GM18520 (cell line): Measurements from ENCODE around the gene FSTL3.
"Not testable (repeated sequence)": the region's sequence is repeated elsewhere in the genome, so short reads cannot be mapped to it uniquely, and the experiment has no call there.

Experiments
- ATAC-seq: cut with Tn5 transposase; IDR thresholded peaks from one replicate; pipeline ENCODE4 v1.9.1; 2021; ENCODE audit not compliant: unreplicated experiment

FSTL3 gene

DNA sequence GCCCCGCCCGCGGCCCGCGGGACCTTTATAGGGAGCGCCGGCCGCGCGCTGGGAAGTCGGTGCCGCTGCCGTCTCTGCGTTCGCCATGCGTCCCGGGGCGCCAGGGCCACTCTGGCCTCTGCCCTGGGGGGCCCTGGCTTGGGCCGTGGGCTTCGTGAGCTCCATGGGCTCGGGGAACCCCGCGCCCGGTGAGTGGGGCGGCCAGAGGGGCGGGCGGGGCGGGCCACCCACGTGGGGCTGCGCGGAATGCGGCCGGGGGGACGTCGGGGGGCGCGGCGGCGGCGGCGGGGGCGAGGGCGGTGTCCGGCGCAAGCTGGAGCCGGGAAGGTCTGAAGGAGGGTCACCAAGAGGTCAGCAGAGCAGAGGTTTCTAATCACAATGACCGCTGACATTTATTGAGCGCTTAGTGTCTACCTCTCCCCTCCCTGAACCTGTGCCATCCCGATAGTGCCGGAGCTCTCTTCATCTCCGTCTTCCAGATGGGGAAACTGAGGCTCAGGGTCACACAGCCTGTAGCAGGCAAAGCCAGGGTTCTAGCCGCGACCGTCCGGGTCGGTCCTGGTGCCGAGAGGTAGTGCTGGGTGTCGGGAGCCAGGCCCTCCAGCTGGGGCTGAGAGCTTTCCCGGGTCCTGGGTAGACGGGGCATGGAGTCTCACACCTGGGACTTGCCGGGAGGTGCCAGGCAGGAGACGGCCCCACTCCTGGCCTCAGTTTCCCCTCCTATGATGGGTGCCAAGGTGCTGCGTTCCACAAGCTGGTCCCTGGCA is at the start of gene FSTL3:
Gene FSTL3 (plus strand): TSS at position 54 of the 767 bp plus-strand sequence. CDS start 32 bp downstream, at position 86.
- no peak for ATAC-seq

DNA sequence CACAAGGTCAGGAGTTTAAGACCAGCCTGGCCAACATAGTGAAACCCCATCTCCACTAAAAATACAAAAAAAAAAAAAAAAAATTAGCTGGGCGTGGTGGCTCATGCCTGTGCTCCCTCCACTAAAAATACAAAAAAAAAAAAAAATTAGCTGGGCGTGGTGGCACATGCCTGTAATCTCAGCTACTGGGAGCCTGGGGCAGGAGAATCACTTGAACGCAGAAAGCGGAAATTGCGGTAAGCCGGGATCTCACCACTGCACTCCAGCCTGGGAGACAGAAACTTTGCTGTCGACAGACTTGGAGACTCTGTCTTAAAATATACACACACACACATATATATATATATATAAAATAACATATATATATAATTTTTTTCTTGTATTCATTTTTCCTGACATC is 49.6 kb upstream of the FSTL3 start:
- ATAC-seq: not testable (repeated sequence)

DNA sequence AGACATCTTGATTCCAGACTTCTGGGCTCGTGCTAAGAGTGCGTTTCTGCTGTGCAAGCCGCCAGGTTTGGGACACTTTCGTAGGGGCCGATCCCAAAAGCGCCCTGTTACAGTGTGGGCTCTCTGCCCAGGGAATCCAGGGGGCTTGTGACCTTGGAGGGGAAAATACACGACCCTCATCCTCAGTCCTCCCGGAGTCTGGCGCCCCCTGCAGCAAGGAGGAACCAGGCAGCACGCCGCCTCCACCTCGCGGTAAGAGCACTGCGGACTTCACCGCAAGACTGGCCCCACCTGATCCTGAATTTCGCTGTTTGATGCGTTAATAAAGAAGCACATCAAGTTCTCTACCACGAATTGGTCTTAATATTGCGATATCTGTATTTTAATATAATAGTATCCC is 48.0 kb upstream of the FSTL3 start:
- ATAC-seq: no peak

DNA sequence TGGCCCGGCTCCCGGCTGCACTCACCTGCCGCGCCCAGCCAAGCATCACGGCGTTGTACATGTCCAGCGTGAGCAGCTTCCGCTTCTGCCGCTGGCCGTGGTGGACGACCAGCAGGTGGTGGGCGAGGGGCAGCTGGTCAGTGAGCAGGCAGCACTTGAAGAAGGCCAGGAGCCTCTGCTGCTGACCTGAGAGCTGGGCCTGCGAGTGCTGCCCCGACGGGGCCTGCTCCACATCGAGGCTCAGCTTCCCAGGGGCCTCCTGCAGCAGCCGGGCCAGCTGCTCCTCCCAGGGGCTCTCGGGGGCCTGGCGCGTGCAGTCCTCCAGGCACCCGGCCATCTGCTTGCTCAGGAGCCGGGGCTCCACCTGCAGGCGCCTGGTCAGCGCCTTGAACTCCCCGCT is 46.7 kb upstream of the FSTL3 start:
- ATAC-seq: not testable (repeated sequence)

DNA sequence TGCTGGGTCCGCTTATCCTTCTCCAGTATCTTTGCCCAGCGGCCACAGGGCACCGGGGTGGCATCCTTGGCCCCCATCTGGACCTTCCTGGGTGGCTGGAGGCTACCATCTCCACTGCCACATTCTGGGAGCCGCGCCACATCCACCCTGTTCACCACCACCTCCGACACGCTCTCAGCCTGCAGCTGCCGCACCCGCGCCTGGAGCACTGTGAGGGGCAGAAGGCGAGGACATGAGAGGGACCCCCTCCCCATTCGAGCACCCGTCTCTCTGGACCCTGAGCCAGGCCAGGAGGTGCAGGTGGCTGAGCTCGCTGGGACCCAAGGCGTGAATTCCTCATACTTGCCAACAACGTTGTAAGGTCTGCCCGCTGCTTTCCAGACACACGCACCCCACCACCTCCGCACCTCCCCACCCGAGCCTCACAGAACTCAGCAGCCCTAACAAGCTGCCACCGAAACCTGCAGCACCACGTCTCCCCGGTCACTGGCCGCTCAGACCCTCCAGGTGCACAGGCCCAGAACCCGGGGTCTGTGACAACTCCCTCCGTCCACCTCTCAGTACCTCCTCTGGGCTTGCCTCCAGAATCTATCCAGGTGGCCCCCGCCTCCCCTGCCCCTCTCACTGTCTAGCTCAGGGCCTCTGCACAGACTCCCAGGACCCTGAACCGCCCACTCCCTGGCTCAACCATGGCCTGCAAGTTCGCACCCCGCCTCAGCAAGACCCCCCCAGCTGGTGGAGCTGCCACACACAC is 46.1 kb upstream of the FSTL3 start:
- ATAC-seq: no peak

DNA sequence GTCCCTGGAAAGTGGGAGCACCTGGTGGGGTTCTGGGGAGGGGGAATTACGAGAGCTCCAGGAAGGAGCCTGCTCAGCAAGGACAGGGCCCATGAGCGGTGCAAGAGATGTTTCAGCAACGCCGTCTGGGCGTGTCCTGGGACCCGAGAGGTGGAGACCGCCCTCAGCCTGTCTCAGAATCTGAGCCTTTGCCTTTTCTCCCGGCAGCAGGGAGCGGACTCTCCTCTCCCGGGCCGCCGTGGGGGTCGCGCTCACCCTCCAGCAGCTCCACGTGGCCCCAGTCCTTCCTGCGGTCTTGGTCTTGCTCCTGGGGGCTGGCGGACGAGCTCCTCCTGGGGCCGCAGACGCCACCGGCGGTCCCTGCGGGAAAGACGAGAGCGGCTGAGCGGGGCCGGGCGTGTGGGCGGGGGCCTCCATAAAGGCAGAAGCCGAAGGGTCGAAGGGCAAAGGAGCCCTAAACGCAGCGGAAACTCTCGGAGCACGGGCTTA is 43.6 kb upstream of the FSTL3 start:
- peak; percentile 2 for ATAC-seq

DNA sequence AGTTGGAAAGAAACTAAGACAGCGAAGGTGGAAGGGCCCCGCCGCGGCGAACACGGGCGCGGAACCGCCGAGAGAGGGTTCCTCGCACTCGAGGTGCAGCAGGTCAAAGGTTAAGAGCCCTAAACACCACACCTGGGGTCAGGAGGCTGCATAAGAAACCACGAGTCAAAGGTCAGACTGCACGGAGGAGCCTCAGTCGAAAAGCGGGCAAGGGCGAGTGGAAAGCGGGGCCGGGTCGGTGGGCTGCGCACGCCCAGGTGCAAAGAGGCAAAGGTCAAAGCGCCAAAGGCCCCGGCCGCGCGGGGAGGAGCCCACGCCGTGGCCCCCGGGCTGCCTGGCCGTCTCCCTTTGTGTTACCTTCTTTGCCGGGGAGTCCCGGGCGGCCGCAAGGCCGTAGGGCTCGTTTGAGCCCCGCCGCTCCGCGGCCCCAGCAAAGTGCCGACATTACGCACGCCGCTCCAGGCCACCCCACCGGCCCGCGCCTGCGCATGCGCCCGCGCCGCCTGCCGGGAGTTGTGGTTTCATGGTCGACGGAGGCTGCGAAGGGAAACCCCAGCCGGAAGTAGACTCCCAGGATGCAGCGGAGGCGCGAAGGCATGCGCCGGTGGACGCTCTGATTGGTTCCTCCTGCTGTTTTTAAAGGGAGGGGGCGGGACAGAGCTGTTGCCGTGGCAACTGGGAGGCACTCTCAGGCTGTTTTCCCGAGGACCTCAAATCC is 43.0 kb upstream of the FSTL3 start, which contains the start of gene POLRMT:
Gene POLRMT (minus strand): TSS at position 470 of the 718 bp plus-strand sequence. CDS start 25 bp downstream, at position 445.
- peak; percentile 89 for ATAC-seq

DNA sequence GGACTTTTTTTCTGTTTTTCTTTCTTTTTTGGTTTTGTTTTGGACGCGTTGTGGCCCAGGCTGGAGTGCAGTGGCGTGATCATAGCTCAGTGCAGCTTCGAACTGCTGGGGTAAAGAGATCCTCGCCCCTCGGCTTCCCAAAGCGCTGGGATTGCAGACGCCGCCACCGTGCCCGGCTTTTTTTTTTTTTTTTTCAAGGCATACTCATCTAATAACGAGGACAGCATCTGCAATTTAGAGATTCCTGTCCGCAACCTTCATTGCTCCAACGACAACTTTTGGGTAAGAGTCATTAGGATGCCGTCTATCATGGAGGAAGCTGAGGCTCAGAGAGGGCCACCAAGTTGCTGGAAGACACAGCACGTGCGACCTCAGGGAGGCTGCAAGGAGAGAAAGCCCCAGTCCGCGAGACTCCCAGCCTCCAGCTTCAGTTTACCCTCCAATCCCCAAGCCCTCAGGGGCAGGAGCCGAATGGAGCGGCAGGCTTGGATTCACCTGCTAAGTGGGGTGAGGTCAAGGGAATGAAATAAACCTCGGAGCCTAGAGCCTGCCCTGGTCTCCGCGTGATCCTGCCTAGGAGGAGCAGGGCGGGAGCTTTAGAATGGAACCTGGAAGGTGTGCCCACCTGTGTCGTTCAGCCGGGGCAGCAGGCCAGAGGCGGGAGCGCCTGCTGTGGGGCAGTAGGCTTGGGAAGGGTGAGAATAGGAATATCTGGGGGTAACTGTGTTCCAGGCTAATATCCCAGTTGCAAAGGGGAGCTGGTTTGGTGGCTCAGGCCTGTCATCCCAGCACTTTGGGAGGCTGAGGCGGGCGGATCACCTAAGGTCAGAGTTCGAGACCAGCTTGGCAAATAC is 42.2 kb upstream of the FSTL3 start:
- no peak for ATAC-seq

DNA sequence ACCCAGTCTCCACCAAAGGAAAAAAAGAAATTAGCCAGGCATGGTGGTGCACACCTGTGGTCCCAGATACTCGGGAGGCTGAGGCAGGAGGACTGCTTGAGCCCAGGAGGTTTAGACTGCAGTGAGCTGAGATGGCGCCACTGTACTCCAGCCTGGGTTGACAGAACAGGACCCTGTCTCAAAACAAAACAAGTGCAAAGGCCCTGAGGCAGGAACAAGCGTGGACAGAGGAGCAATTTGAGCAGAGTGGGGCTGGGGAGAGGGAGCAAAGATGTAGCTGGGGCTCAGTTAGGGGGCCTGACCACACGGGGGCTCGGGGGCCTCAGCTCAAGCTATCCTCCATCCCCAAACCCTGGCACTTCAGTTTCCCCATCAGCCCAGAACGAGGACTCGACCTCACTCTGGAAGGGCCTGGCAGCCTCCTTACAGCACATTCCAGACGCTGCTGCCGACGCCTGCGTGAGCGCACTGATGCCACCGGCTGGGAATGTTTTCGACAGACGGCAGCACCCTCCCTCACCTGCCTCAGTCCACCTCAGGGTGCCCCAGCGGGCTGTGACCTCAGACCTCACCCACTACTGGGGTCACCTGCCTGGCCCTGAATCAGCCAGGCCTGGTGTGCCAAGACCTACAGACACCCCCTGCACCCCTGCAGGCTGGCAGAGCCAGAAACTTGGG is 41.1 kb upstream of the FSTL3 start:
- no peak for ATAC-seq

DNA sequence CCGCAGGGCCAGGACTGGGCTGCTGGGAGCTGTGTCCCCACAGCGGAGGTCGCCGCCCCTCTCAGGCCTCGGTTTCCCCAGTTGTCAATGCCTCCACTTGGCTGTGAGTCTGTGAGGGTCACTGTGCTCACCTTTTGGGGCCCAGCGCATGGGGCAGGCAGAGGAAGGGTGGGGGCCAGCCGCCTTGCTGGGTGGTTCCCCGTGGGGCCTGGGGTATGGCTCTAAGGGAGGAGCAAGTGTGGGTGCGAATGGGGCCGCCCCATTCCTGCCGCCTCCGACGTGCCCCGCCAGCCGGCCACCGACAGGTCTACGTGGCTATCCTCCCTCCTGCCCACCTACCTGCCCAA is 37.3 kb upstream of the FSTL3 start:
- ATAC-seq: no peak

DNA sequence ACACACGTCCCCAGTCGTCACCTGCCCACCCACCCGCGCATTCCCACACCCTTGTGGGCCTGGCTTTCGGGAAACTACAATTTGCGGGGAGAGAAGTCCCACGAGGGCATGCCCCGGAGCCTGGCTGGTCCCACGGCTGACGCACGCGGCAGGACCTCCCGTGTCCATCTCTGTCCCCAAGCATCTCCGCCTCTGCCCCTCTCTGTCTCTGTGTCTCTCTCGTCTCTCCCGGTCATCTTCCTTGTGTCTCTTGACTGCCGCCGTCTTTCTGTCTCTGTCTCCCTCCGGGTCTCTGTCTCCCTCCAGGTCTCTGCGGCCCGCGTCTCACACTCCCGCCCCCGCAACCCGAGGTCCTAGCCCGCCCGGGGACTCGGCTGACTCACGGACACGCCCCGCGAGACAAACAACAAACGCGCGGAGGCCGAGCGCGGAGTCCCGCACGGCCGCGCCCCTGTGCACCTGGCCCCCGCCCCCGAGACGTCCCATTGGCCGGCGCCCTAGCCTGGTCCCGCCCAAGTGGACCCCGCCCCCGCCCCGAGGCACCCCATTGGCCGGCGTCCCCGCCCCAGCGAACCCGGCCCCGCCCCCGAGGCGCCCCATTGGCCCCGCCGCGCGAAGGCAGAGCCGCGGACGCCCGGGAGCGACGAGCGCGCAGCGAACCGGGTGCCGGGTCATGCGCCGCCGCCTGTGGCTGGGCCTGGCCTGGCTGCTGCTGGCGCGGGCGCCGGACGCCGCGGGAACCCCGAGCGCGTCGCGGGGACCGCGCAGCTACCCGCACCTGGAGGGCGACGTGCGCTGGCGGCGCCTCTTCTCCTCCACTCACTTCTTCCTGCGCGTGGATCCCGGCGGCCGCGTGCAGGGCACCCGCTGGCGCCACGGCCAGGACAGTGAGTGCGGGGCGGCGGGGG is 36.7 kb upstream of the FSTL3 start, which contains the start of gene FGF22:
Gene FGF22 (plus strand): TSS at position 627 of the 908 bp plus-strand sequence. CDS start 47 bp downstream, at position 674.
- no peak for ATAC-seq

DNA sequence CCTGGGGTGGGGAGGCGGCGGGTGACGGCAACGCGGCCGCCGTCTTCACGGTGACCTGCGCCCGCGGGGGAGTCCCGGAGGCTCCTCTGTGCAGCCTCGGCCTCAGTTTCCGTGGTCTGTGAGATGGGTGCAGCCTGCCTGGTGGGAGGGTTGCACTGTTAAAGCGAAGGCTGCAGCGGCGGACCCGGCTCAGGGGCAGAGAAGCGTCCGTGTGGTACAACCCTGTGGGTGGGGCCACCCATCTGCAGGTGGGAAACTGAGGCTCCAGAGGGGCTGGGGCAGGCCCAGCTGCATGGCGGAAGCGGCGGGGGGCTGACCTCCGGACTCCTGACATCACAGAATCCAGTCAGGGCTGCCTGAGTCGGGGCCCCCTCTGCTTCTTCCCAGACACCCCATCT is 36.0 kb upstream of the FSTL3 start:
- ATAC-seq: no peak

DNA sequence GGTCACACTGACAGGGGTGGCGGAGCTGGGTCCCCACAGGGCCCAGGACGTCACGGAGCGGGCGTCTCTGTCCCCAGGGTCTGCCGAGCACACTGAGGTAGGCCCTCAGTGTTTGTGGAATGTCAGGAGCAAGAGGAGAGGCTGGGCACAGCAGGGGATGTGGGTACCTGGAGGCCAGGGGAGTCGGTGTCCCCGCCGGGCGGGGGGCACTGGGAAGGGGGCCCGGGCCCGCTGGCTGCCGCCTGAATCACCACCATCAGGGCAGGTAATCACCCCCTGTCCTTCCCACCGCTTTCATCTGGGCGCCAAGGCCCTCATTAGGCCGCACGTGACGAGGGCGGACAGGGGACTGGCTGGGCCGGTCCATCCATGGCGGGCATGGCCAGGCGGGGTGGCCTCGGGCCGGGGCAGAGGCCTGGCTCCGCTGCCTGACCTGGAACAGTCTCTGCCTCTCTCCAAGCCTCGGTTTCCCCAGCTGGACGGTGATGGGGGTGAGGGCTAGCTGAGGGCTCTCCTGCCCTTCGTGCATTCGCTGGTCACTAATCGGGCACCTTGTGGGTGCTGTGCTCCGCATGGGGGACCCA is 35.5 kb upstream of the FSTL3 start:
- ATAC-seq: no peak

DNA sequence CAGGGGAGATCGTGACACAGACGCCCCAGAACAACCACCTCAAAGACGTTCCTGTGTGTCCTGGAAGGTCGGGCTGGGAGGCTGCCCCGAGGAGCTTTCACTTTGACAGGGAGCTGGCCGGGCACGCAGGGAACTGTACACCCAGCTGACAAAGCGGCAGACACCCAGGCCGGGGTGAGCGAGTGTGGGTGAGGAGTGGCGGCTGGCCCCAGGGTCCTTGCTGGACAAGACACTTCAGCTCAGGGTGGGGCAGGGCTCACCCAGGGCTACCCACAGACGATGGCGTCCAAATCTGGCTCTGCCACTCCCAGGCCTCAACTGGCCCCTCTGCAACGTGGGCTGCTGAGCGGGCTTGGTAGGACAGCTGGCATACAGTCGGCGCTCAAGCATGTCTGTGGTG is 34.5 kb upstream of the FSTL3 start:
- no peak for ATAC-seq

DNA sequence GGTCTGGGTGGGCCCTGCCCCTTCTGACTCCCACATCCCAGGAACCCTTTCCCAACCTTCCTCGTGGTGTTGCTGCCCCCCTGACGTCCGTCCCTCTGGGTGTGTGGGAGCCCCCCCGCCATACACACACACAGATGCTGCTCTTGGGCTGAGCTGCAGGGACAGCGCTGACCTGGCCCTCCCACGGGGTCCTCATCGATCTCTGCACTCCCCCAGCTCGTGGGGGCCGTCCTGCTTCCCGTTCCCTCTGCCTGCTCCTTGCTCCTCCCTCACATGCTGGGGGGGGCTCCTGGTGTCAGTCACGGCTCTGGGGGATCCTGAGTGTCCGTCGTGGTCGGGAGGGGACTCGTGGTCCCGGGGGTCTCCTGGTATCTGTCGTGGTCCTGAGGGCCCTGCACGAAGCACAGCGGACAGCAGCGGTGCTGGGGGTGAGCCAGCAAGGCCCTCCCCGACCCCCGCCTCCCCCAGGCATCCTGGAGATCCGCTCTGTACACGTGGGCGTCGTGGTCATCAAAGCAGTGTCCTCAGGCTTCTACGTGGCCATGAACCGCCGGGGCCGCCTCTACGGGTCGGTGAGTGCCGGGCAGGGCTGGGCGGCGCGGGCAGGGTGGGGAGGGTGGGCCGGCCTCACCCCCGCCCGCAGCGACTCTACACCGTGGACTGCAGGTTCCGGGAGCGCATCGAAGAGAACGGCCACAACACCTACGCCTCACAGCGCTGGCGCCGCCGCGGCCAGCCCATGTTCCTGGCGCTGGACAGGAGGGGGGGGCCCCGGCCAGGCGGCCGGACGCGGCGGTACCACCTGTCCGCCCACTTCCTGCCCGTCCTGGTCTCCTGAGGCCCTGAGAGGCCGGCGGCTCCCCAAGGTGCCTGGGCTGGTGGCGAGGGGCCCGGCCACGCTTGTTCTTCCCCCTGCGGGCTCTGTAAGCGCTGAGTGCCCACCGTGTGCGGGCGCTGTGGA is 33.1 kb upstream of the FSTL3 start:
- ATAC-seq: no peak

DNA sequence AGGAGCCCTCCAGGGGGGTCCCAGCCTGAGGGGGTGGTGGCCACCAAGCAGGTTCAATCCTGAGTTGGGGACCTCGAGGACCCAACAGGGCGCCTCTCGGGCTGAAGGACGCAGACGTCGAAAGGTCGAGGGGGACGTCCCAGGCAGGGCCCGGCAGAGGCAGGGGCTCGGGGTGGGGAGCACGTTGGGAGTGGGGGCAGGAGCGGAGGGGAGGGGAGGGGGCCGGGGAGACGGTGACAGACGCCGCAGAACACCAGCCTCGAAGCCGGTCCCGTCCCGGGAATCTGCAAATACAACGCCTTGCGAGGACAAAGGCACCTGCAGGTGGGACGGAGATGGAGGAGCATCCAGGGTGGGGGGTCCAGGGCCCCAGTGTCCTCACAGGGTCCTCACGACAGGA is 32.5 kb upstream of the FSTL3 start:
- ATAC-seq: no peak

DNA sequence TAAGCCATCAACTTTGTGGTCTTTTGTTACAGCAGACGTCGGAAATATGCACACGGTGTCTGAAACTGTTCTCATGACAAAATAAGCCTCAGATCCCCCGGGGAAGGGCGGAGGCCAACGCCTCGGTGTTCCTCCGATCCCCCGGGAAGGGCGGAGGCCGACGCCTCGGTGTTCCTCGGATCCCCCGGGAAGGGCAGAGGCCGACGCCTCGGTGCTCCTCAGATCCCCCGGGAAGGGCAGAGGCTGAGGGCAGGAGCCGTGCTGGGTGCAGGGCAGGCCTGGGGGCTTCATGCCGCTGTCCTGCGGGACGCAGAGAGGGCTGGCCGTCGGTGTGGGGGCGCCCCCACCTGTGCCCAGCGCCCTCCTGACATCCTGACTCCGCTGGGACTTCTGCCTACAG is 31.8 kb upstream of the FSTL3 start:
- no peak for ATAC-seq
